ENCODE data around the gene GNPTG. TPM values are rescaled to one million over a fixed set of nuclear protein-coding genes. Genes with fewer than 3 reads are reported as not detected.

The GNPTG gene
- total and polyA plus RNA-seq, 2 donors: 27.8 to 61.3 TPM

- no peak overlapping the region for H3K4me3 ChIP-seq (ENCODE audit: low read length in 2 of 2)
- WGBS: 97% methylated on average over 15 of the region's 15 CpGs
- H3K27ac ChIP-seq (ENCODE audit: low read depth in 1 of 2, low read length in 1 of 2): no peak overlapping the region
- DNase-seq (ENCODE audit: low read depth in 6 of 9, low spot score in 9 of 9): no peak
- peaks cover 1 to 3% of the 10 kb centered on the region in 2 donors for H3K36me3 ChIP-seq (ENCODE audit: control insufficient read depth in 2 of 2, insufficient read depth in 2 of 2, low read length in 1 of 2)
- H3K27me3 ChIP-seq (ENCODE audit: control insufficient read depth in 2 of 2, insufficient read depth in 1 of 2, low read length in 1 of 2): no peaks in the 10 kb centered on the region
- H3K9me3 ChIP-seq (ENCODE audit: control insufficient read depth in 2 of 2, insufficient read depth in 1 of 2, low read length in 1 of 2): no peaks in the 10 kb centered on the region
- peaks cover 18 to 20% of the 10 kb centered on the region in 2 donors for H3K4me1 ChIP-seq (ENCODE audit: control insufficient read depth in 2 of 2, insufficient read depth in 2 of 2, low read length in 2 of 2)
These were observed 3.9 kb downstream of the GNPTG start for GRCh38 chr16:1355591-1355990.

GRCh38 chr16:1356061-1356900 is 4.5 kb downstream of the GNPTG start:
- Histone ChIP-seq H3K4me1 (ENCODE audit: control insufficient read depth in 2 of 2, insufficient read depth in 2 of 2, low read length in 2 of 2) (peaks cover 11 to 15% of the 10 kb centered on the region in 2 donors), H3K4me3 (ENCODE audit: low read length in 2 of 2) (no peak overlapping the region), H3K27ac (ENCODE audit: low read depth in 1 of 2, low read length in 1 of 2) (no peak overlapping the region), H3K27me3 (ENCODE audit: control insufficient read depth in 2 of 2, insufficient read depth in 1 of 2, low read length in 1 of 2) (no peaks in the 10 kb centered on the region), H3K9me3 (ENCODE audit: control insufficient read depth in 2 of 2, insufficient read depth in 1 of 2, low read length in 1 of 2) (no peaks in the 10 kb centered on the region), H3K36me3 (ENCODE audit: control insufficient read depth in 2 of 2, insufficient read depth in 2 of 2, low read length in 1 of 2) (peaks cover 3 to 6% of the 10 kb centered on the region in 2 donors)
- no peak for DNase-seq (ENCODE audit: low read depth in 6 of 9, low spot score in 9 of 9)
- WGBS: 95% methylated on average over 33 of the region's 33 CpGs

- 95% methylated on average over 19 of the region's 19 CpGs for WGBS
- Histone ChIP-seq H3K27me3 (ENCODE audit: control insufficient read depth in 2 of 2, insufficient read depth in 1 of 2, low read length in 1 of 2) (no peaks in the 10 kb centered on the region), H3K4me3 (ENCODE audit: low read length in 2 of 2) (no peak overlapping the region), H3K4me1 (ENCODE audit: control insufficient read depth in 2 of 2, insufficient read depth in 2 of 2, low read length in 2 of 2) (peaks cover 4 to 5% of the 10 kb centered on the region in 2 donors), H3K36me3 (ENCODE audit: control insufficient read depth in 2 of 2, insufficient read depth in 2 of 2, low read length in 1 of 2) (peaks cover 18 to 23% of the 10 kb centered on the region in 2 donors), H3K9me3 (ENCODE audit: control insufficient read depth in 2 of 2, insufficient read depth in 1 of 2, low read length in 1 of 2) (no peaks in the 10 kb centered on the region), H3K27ac (ENCODE audit: low read depth in 1 of 2, low read length in 1 of 2) (no peak overlapping the region)
- DNase-seq (ENCODE audit: low read depth in 6 of 9, low spot score in 9 of 9): no peak
These were observed 6.3 kb downstream of the GNPTG start for GRCh38 chr16:1357906-1358566.

- Histone ChIP-seq H3K4me1 (ENCODE audit: control insufficient read depth in 2 of 2, insufficient read depth in 2 of 2, low read length in 2 of 2) (no peaks in the 10 kb centered on the region), H3K9me3 (ENCODE audit: control insufficient read depth in 2 of 2, insufficient read depth in 1 of 2, low read length in 1 of 2) (no peaks in the 10 kb centered on the region), H3K27ac (ENCODE audit: low read depth in 1 of 2, low read length in 1 of 2) (no peak overlapping the region), H3K4me3 (ENCODE audit: low read length in 2 of 2) (no peak overlapping the region), H3K36me3 (ENCODE audit: control insufficient read depth in 2 of 2, insufficient read depth in 2 of 2, low read length in 1 of 2) (peaks cover 49 to 53% of the 10 kb centered on the region in 2 donors), H3K27me3 (ENCODE audit: control insufficient read depth in 2 of 2, insufficient read depth in 1 of 2, low read length in 1 of 2) (no peaks in the 10 kb centered on the region)
- no peak for DNase-seq (ENCODE audit: low read depth in 6 of 9, low spot score in 9 of 9)
- 98% methylated on average over 43 of the region's 43 CpGs for WGBS
These were observed 10.1 kb downstream of the GNPTG start for GRCh38 chr16:1361685-1362360.

GRCh38 chr16:1362807-1363206 is 11.1 kb downstream of the GNPTG start:
- no peaks in the 10 kb centered on the region for H3K9me3 ChIP-seq (ENCODE audit: control insufficient read depth in 2 of 2, insufficient read depth in 1 of 2, low read length in 1 of 2)
- WGBS: 93% methylated on average over 11 of the region's 11 CpGs

GRCh38 chr16:1363501-1364041 is 11.8 kb downstream of the GNPTG start:
- H3K9me3 ChIP-seq (ENCODE audit: control insufficient read depth in 2 of 2, insufficient read depth in 1 of 2, low read length in 1 of 2): no peaks in the 10 kb centered on the region
- DNase-seq (ENCODE audit: low read depth in 6 of 9, low spot score in 9 of 9): peak in 6 of 9 donors; percentile 17 to 66 (median 50)

More at GRCh38 chr16:1362807-1363206, 11.1 kb downstream of the GNPTG start:
- no peak overlapping the region for H3K4me3 ChIP-seq (ENCODE audit: low read length in 2 of 2)
- H3K27me3 ChIP-seq (ENCODE audit: control insufficient read depth in 2 of 2, insufficient read depth in 1 of 2, low read length in 1 of 2): no peaks in the 10 kb centered on the region
- H3K27ac ChIP-seq (ENCODE audit: low read depth in 1 of 2, low read length in 1 of 2): no peak overlapping the region
- no peaks in the 10 kb centered on the region for H3K4me1 ChIP-seq (ENCODE audit: control insufficient read depth in 2 of 2, insufficient read depth in 2 of 2, low read length in 2 of 2)
- DNase-seq (ENCODE audit: low read depth in 6 of 9, low spot score in 9 of 9): no peak
- peaks cover 56 to 62% of the 10 kb centered on the region in 2 donors for H3K36me3 ChIP-seq (ENCODE audit: control insufficient read depth in 2 of 2, insufficient read depth in 2 of 2, low read length in 1 of 2)

GRCh38 chr16:1364510-1364909 is 12.8 kb downstream of the GNPTG start:
- H3K27me3 ChIP-seq (ENCODE audit: control insufficient read depth in 2 of 2, insufficient read depth in 1 of 2, low read length in 1 of 2): no peaks in the 10 kb centered on the region
- no peaks in the 10 kb centered on the region for H3K4me1 ChIP-seq (ENCODE audit: control insufficient read depth in 2 of 2, insufficient read depth in 2 of 2, low read length in 2 of 2)
- peaks cover 61 to 68% of the 10 kb centered on the region in 2 donors for H3K36me3 ChIP-seq (ENCODE audit: control insufficient read depth in 2 of 2, insufficient read depth in 2 of 2, low read length in 1 of 2)
- 93% methylated on average over 22 of the region's 22 CpGs for WGBS
- no peaks in the 10 kb centered on the region for H3K9me3 ChIP-seq (ENCODE audit: control insufficient read depth in 2 of 2, insufficient read depth in 1 of 2, low read length in 1 of 2)
- no peak overlapping the region for H3K27ac ChIP-seq (ENCODE audit: low read depth in 1 of 2, low read length in 1 of 2)
- no peak overlapping the region for H3K4me3 ChIP-seq (ENCODE audit: low read length in 2 of 2)
- DNase-seq (ENCODE audit: low read depth in 6 of 9, low spot score in 9 of 9): no peak

More at GRCh38 chr16:1363501-1364041, 11.8 kb downstream of the GNPTG start:
- Histone ChIP-seq H3K27ac (ENCODE audit: low read depth in 1 of 2, low read length in 1 of 2) (no peak overlapping the region), H3K4me1 (ENCODE audit: control insufficient read depth in 2 of 2, insufficient read depth in 2 of 2, low read length in 2 of 2) (no peaks in the 10 kb centered on the region), H3K4me3 (ENCODE audit: low read length in 2 of 2) (no peak overlapping the region), H3K36me3 (ENCODE audit: control insufficient read depth in 2 of 2, insufficient read depth in 2 of 2, low read length in 1 of 2) (peaks cover 58 to 66% of the 10 kb centered on the region in 2 donors), H3K27me3 (ENCODE audit: control insufficient read depth in 2 of 2, insufficient read depth in 1 of 2, low read length in 1 of 2) (no peaks in the 10 kb centered on the region)
- 66% methylated on average over 18 of the region's 18 CpGs for WGBS

- H3K27me3 ChIP-seq (ENCODE audit: control insufficient read depth in 2 of 2, insufficient read depth in 1 of 2, low read length in 1 of 2): no peaks in the 10 kb centered on the region
- H3K36me3 ChIP-seq (ENCODE audit: control insufficient read depth in 2 of 2, insufficient read depth in 2 of 2, low read length in 1 of 2): peaks cover 65 to 74% of the 10 kb centered on the region in 2 donors
- H3K4me3 ChIP-seq (ENCODE audit: low read length in 2 of 2): no peak overlapping the region
- WGBS: 97% methylated on average over 29 of the region's 29 CpGs
- no peak for DNase-seq (ENCODE audit: low read depth in 6 of 9, low spot score in 9 of 9)
- H3K4me1 ChIP-seq (ENCODE audit: control insufficient read depth in 2 of 2, insufficient read depth in 2 of 2, low read length in 2 of 2): no peaks in the 10 kb centered on the region
- H3K27ac ChIP-seq (ENCODE audit: low read depth in 1 of 2, low read length in 1 of 2): no peak overlapping the region
- no peaks in the 10 kb centered on the region for H3K9me3 ChIP-seq (ENCODE audit: control insufficient read depth in 2 of 2, insufficient read depth in 1 of 2, low read length in 1 of 2)
These were observed 14.5 kb downstream of the GNPTG start for GRCh38 chr16:1366060-1366711.
